ENCODE data around the gene CCDC13.
A peak's percentile ranks its signal among the peaks of the same experiment; 100 is the strongest.
"Not testable (repeated sequence)": the region's sequence is repeated elsewhere in the genome, so short reads cannot be mapped to it uniquely, and the experiment has no call there.

Gene CCDC13, protein sequence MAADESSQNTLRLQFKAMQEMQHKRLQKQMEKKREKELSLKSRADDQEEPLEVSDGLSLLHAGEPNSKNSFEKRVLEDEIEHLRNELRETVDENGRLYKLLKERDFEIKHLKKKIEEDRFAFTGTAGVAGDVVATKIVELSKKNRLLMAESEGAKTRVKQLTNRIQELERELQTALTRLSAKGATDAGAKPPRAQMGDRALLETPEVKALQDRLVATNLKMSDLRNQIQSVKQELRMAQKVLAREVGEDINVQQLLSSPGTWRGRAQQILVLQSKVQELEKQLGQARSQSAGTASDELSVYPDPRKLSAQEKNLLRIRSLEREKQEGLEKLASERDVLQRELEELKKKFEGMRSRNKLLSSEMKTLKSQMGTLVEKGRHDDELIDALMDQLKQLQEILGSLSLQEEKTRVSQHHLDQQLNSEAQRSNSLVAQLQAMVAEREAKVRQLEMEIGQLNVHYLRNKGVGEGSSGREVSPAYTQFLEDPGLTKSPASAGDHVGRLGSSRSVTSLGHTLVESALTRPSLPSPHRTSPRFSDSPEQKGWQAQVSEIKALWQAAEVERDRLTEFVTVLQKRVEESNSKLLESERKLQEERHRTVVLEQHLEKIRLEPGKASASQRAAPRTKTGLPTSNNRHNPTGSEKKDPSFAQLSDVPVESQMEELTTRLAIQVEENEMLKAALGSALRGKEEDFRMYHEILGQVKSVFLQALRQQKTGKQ

DNA sequence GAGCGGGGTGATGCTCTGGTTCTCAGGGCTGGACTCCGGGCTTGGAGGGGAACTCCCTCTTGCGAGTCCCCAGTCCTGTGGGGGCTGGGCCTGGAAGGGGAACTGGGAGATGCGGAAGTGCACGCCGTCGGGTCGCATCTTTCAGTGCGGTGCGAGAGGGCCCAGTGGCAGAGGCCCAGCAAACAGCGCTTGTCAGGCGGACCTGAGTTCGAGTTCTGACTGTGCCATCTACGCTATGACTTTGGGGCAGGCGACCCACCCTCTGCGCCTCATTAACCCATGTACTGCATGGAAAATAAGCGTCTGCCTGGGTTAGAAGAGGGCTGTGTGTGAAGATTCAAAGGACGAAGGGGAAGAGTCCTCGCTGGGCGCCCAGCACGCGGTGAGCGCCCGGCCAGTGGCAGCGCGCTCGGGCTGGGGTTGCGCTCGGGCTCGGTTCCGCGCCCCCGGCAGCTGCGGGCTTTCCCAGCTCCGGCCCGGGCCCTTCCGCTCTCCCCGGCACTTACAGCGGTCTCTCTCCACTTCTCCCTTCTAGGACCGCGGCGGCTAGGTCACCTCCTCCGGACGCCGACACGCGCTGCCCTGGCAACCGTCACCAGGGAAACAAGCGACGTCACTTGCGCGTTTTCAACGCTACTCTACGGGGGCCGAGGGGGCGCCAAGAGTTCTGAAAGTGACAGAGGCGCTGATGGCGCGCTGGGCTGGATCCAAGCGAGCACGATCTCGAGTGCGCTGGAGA is at the start of gene CCDC13:
CCDC13 (minus strand) TSS at position 584 of the 739 bp plus-strand sequence. CDS start 14,908 bp downstream, outside the sequence.
- peak; percentile 92 for DNase-seq

DNA sequence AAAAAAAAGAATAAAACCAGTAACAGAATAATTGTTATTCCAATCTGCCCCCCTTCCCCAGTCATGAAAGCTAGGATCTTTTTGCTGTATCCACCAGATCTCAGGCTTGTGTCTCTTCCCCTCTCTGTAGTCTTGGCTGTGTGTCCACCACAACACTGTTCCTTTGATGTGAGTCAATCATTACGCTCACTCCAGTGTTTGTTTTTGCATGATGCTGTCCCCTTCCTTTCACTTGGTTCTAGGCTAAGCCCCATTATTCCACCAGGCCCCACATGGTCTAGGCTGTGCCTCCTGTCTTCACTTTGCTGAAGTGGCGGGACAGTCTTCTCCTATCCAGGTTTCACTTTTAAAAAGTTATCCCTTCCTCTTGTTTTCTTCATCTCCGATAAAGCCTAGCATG is 49.8 kb upstream of the CCDC13 start:
- DNase-seq: no peak

DNA sequence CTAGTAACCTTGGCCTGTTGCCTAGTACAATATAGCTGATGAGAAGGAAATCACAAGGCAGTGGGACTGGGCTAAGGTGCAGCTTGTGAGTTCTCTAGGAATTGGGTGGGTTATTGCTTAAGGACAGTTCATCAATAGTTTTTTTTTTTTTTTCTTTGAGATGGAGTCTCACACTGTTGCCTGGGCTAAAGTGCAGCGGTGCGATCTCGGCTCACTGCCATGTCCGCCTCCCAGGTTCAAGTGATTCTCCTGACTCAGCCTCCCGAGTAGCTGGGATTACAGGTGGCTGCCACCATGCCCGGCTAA is 47.6 kb upstream of the CCDC13 start:
- DNase-seq: no peak

DNA sequence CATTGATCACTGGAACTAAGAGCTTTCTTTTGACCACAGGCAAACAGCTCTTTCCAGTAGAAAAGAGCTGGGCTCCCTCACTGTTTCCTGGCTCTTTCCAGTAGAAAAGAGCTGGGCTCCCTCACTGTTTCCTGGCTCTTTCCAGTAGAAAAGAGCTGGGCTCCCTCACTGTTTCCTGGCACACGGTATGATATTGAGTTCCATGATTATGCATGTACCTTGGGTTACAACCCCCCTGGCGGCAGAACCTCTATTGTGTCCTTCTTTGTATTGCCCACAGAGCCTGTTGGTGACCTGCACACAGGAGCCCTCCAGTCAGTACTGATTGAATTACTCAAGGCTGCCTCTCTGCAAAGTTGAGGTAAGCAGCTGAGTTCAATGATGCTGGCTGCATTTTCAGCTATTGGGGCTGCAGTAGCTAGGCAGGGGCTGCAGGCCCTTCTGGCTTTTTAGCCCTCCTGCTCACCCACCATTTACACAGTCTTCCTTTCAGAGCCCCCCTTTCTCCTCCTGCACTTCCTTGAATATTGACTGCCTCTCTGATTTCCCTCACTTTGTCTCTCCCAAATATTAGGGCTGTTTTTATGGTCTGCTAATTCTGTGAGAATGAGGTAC is 46.4 kb upstream of the CCDC13 start:
- DNase-seq: no peak

DNA sequence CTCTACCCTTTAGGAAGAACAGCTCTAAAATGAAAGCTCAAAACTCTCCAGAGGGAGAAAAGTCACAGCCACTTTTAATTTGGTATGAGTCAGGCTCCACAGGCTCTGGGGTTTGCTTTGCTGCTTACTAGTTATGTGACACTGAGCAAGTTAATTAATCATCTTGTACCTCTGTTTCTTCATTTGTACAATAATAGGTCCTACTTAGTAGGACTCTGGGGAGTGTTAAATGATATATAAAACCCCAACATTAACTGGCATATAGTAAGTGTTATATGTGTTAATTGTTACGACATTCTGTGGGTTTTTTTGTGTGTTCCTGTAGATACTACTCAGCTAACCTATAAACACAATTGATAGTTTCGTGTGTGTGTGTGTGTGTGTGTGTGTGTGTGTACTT is 42.8 kb upstream of the CCDC13 start:
- no peak for DNase-seq

DNA sequence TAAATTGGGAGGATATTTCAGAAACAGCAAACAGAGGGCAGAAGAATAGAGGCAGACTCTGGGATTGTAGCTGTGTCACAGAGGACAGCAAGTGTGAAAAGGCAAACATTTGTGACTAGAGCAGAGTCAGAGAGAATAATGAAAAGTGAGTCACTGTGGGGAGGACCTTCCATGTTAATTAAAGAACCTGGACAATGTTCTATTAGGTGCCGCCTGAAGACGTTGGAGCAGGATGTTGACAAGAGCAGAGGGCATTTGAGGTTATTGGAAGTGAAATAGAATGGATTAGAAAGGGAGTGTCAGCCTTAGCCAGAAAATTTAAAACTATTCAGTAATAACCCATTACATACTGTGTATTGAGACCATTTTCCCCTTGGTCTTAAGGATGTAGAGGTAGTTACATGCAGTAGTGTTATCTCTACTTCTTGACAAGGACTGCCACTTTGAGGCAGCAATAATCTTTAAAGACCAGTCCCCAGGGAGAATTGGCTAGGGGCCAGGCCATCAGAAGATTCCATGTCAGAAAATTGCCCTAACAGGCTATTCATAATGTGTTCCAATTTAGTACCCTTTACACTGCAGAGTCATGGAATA is 42.0 kb upstream of the CCDC13 start:
- no peak for DNase-seq

DNA sequence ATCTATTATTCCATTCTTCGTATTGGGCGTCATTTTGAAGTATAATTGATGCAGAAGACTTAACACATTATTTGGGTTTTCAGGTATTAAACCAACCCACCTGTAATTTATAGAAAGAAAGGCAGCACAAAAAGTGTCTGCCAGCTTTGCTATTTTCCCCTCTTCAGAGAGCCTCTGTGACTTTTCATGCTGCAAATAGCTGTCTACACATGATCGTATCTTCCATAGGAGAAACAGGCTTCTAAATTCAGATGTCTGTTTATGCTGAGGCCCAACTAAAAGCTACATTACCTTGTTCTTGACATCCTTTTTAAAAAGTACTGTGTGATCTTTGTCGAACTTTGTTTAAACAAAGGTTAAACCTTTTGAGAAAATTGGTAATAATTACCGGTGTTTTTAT is 41.2 kb upstream of the CCDC13 start:
- no peak for DNase-seq

DNA sequence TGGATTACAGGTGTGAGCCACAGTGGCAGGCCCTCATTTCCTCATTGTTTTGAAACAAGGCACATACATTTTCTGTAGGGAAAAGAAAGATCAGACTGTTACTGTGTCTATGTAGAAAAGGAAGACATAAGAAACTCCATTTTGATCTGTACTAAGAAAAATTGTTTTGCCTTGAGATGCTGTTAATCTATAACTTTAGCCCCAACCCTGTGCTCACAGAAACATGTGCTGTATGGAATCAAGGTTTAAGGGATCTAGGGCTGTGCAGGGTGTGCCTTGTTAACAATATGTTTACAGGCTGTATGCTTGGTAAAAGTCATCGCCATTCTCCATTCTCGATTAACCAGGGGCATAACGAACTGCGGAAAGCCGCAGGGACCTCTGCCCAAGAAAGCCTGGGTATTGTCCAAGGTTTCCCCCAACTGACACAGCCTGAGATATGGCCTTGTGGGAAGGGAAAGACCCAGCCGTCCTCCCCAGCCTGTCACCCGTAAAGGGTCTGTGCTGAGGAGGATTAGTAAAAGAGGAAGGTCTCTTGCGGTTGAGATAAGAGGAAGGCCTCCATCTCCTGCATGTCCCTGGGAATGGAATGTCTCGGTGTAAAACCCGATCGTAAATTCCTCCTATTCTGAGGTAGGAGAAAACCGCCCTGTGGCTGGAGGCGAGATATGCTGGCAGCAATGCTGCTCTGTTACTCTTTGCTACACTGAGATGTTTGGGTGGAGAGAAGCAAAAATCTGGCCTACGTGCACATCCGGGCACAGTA is 38.2 kb upstream of the CCDC13 start:
- not testable (repeated sequence) for DNase-seq

DNA sequence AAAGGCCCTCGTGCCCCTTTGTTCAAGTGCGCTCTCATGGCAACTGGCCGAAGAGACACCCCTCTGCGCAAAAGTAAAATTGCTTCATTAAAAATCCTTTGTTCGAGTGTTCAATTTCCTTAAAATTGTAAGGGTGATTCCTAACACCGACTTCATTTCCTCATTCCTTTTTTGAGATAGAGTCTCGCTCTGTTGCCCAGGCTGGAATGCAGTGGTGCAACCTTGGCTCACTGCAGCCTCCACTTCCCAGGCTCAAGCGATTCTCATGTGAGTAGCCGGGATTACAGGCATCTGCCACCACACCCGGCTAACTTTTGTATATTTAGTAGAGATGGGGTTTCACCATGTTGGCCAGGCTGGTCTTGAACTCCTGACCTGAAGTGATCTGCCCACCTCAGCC is 37.7 kb upstream of the CCDC13 start:
- not testable (repeated sequence) for DNase-seq

DNA sequence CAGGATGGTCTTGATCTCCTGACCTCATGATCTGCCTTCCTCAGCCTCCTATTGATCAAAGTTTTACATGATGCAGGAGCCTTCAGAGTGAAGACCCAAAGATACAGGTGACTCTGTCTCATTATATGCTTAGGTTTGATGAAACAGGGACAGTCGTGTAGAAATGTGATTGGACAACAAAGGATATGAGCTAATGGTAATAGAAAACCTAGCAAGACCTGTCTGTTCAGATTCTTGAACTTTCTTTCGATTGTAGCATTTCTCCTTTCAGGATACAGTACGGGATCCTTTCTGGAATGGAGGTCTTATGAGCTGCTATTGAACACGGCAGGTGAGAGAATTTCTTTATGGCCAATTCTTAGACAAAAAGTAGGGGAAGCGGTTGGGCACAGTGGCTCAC is 36.1 kb upstream of the CCDC13 start, which contains the start of gene ACKR2:
ACKR2 (plus strand) TSS at position 244 of the 400 bp plus-strand sequence. CDS start 55,058 bp downstream, outside the sequence.
- no peak for DNase-seq

DNA sequence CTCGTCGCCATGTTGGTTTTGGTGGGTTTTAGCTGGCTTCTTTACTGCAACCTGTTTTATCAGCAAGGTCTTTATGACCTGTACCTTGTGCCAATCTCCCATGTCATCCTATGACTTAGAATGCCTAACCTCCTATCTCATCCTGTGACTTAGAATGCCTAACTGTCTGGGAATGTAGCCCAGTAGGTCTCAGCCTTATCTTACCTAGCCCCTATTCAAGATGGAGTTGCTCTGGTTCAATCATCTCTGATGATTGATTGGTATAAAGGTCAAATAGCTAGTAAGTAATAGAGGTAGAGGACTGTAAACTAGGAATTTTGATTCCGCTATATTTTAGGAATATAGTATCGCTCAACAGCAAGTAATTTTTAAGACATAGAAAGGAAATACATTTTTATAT is 34.9 kb upstream of the CCDC13 start:
- DNase-seq: no peak

DNA sequence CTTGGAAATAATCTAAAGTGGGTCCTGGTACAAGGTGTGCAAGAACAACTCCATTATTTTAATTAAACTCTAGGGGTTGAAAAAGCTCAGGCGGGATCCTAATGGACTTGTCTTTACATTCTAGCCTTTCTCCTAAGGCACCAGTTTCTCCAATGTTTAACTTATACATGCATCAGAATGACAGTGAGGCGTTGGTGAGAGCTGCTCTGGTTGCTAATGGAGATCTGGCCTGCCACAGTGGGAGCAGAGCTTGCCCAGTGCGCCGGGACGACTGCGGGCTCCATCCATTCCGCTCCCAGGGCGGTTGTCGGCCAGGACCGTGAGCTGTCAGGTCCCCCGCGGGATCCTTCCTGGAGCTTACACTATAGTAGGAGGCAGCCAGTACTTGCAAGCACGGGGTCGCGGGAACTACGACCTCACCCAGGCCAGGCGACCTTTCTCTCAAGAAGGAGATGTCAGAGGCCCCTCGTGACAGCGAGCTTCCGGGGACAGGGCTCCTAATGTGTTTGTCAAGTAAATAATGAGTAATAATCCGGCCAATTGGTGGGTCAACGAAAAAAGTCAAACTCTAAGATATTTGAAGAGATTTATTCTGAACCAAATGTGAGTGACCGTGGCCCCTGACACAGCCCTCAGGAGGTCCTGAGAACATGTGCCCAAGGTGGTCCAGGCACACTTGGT is 32.2 kb upstream of the CCDC13 start:
- DNase-seq: no peak

DNA sequence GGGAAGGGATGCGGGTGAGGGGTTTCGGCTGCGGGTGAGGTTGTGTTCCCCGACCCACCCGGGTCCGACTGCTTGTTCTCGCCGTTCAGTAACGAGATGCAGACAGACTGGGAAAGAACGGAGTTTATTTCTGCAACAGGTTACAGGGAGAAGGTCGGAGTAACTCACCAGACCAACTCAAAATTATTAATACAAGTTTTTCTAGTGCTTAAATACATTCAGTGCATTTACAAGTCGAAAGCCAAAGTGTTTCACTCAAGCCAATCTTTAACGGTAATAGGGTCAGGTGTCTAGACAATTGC is 31.7 kb upstream of the CCDC13 start:
- DNase-seq: no peak

DNA sequence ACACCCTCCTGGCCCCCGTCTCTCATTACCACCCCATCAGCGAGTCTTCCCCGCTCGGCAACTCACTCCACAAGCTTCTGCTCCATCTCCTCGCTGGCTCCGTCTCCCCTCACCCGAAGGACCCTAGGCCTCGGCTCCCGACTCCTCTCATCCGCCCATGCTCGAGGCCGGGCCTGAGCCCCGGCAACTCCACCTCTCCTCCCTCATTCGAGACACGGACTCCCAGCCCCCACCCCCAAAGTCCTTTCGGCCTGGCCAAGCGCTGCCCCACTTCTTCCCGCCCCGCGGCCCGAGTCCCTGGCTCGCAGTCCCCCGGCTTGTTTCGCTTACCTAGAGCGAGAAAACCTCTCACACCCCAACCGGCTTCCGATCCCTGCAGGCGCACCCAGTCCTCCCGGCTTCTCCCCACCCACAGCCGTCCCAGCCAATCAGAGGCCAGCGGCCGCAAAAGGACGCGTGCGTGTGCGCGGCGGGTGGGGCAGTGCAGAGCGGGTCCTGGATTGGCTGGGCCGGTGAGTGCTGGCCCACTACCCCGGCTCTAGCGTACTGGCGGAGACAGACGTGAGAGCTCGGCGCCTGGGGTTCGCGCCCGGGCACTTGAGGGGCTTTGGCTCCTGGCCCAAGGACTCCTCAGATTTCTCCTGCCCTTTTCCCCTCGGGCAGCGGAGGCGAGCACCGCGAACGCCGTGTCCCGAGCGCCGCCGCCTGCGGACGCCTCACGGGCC is 31.2 kb upstream of the CCDC13 start, which contains the start of gene HIGD1A:
HIGD1A (minus strand) TSS at position 385 of the 725 bp plus-strand sequence. CDS start 10,237 bp downstream, outside the sequence.
- DNase-seq: peak; percentile 98

DNA sequence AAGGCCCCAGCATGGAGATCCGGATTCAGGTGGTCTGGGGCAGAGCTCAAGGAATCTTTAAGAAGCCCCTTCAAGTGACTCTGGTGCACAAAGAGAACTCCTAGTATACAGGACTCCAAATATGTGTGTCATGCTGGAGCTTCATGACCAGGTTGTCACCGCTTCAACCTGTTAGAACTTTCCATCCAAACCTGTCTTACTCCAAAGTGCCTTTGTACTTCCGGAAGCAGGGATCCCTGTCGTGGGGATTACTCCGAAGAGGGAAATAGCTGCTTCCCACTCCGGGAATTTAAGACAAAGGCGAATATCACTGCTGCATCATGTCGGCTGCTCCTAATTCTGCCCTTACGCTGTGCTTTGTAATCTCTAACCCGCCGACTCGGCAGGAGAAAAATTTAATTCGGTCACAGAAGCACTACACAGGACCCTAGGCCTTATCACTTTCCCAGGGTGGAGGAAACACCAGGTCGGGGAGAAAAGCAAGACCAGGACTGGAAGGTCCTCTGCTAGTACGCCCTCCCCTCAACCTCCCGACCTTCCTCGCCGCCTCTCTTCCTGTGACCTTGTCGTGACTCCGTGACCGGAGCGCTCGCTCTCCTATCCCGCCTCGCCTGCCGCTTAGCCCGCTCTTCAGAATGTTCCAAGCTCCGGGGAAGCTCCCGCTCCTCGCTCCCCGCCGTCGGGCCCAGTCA is 30.5 kb upstream of the CCDC13 start:
- peak; percentile 49 for DNase-seq

DNA sequence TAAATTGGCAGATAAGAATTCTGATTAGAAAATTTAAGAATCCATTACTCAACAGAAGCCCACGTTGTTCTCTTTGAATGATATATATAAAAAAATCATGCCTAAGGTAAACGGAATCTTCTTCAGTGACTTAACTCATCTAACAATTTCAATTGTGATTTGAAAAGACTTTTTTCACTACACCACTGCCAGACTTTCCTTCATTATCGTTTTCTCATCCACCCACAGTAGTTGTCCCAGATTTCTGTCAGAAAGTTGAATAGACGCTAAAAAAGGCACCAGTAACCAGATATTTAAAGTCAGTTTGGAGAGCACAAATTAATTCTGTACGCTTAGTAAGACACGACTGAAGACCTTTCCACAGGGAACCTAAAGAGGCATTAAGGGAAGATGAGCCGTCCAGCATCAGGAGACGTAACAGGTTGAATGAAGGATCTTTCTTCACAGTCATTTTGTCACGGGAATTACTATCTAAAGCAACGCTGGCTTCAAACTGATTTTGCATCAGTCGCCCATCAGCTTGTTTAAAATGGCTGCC is 29.9 kb upstream of the CCDC13 start:
- DNase-seq: no peak

DNA sequence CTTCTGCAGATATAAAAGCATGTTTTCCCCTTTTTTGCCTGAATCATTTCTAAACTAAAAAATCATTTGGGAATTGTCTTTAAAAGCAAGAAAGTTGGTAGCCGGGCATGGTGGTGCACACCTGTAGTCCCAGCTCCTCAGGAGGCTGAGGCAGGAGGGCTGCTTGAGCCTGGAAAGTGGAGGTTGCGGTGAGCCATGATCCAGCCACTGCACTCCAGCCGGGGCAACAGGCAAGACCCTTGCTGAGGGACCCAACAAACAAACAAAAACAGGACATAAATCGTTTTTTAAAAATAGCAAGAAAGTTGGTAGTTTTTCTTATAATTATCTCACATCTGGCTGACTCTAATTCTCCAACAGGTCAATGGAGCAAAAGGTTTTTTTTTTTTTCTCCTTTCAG is 28.7 kb upstream of the CCDC13 start:
- no peak for DNase-seq

DNA sequence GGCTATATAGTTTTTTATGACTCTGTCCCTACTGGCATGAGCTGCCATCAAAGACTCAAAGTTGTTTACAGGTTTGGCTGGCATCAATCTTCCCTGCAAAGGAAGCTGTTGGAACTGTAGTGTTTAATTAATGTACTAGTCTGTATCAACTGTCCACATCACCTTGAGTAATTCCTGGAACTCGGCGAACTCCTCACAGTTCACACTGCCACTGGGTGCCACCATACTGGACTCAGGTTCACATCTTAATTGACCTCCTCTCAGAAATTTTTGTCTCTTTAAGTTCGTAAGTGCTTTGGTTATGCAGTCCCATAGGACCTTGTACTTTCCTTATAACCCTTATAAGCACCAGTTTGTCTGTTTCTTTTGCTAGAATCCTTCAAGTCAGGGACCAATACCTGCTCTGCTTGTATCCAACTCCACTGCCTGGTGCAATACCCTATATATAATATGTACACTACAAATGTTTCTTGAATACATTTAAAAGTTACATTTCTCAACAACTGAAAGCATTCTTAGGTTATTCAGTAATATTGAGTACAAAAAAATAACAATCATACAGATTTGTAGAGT is 28.1 kb upstream of the CCDC13 start:
- no peak for DNase-seq

DNA sequence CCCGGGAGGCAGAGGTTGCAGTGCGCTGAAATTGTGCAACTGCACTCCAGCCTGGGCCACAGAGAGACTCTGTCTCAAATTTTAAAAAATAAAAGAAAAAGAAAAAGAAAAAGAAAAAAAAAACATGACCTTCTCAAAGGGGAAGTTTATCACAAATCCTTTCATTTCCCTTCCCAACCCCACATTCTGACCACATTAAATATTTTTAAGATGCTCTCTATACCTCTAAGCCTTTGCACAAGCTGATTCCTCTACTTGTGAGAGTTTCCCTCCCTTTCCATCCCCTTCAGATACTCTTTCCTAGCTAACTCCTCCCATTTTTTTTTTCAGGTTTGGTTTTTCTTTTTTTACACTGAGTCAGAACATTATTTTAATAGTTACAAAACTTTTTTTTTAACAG is 27.2 kb upstream of the CCDC13 start:
- DNase-seq: no peak

Measured in activated CD4-positive, alpha-beta T cell treated with anti-CD3 and anti-CD28 coated beads, Interleukin-10, Interleukin-2, amounts not matched to agents 100 ng/mL and 50 ng/mL, durations not matched to agents 16 hours and 8 hours (primary cell).